Osteoblast (primary cell): ENCODE results near the gene COQ10A. TPM values are rescaled to one million over a fixed set of nuclear protein-coding genes. Genes with fewer than 3 reads are reported as not detected.
A peak's percentile ranks its signal among the peaks of the same experiment; 100 is the strongest.

Source experiments
- DNase-seq: peaks from one replicate; pipeline ENCODE4 v3.0.0; 2011; ENCODE audit warnings: low spot score, mixed read lengths; ENCODE audit not compliant: insufficient read length; ENCODE audit errors: missing footprints
- H2AFZ ChIP-seq: 2 replicates; pipeline ENCODE4 v1.6.0; 2011; ENCODE audit warnings: mild to moderate bottlenecking, low read length
- H3K27ac ChIP-seq: 2 replicates; pipeline ENCODE4 v1.5.1; 2011; ENCODE audit warnings: mild to moderate bottlenecking, low read depth, low read length, moderate library complexity
- H3K27me3 ChIP-seq: 2 replicates; pipeline ENCODE4 v1.6.0; 2012; ENCODE audit warnings: mild to moderate bottlenecking, control low read depth, inconsistent platforms, low read length, moderate library complexity; ENCODE audit not compliant: insufficient read depth
- H3K36me3 ChIP-seq: 2 replicates; pipeline ENCODE4 v1.5.1; 2011; ENCODE audit warnings: mild to moderate bottlenecking, low read length, control low read depth, moderate library complexity; ENCODE audit not compliant: insufficient read depth
- H3K4me1 ChIP-seq: 2 replicates; pipeline ENCODE4 v1.5.1; 2011; ENCODE audit warnings: mild to moderate bottlenecking, low read length, control low read depth, moderate library complexity; ENCODE audit not compliant: insufficient read depth
- H3K4me2 ChIP-seq: 2 replicates; pipeline ENCODE4 v1.6.0; 2011; ENCODE audit warnings: mild to moderate bottlenecking, low read length; ENCODE audit not compliant: insufficient read depth
- H3K4me3 ChIP-seq: fragments of 200-600 bp; sonication (generic); 3 replicates; pipeline ENCODE4 v1.5.1; 2012; ENCODE audit warnings: mild to moderate bottlenecking, low read length, inconsistent platforms; ENCODE audit not compliant: insufficient read depth
- H3K79me2 ChIP-seq: 2 replicates; pipeline ENCODE4 v1.6.0; 2012; ENCODE audit warnings: mild to moderate bottlenecking, low read length, control low read depth, inconsistent platforms; ENCODE audit not compliant: insufficient read depth
- H3K9me3 ChIP-seq: 2 replicates; pipeline ENCODE4 v1.5.1; 2011; ENCODE audit warnings: low read depth, low read length, control low read depth
- H4K20me1 ChIP-seq: 2 replicates; pipeline ENCODE4 v1.6.0; 2012; ENCODE audit warnings: mild to moderate bottlenecking, low read length, control low read depth; ENCODE audit not compliant: insufficient read depth
- CTCF ChIP-seq: IDR thresholded peaks from 2 replicates; pipeline ENCODE4 v1.5.1; 2011; ENCODE audit warnings: mild to moderate bottlenecking, low read depth, low read length, moderate library complexity; ENCODE audit errors: extremely low read depth
- total RNA-seq: library from RNA; depleted of rRNA; stranded (reverse); fragments of >200 nt; gene quantifications from 2 replicates; pipeline ENCODE4 v1.2.3, GENCODE V29; 2012

COQ10A gene
- total RNA-seq, 1 donor, result 10.1 TPM

GRCh38 chr12:56224954-56225353 lies 41.8 kb upstream of the COQ10A start:
- no peaks in the 10 kb centered on the region for H3K9me3 ChIP-seq
- H3K27ac ChIP-seq, result peak overlapping the region; percentile 66
- peak; percentile 58 for DNase-seq
- peak overlapping the region; percentile 87 for H3K4me3 ChIP-seq
- peaks cover 3% of the 10 kb centered on the region for H3K36me3 ChIP-seq
- TF ChIP-seq CTCF, result no peak
- H3K4me2 ChIP-seq, result peak overlapping the region; percentile 97
- no peak overlapping the region for H2AFZ ChIP-seq
- no peaks in the 10 kb centered on the region for H3K27me3 ChIP-seq
- peaks cover 15% of the 10 kb centered on the region for H3K79me2 ChIP-seq
- H4K20me1 ChIP-seq, result no peaks in the 10 kb centered on the region
- peaks cover 32% of the 10 kb centered on the region for H3K4me1 ChIP-seq

DNA sequence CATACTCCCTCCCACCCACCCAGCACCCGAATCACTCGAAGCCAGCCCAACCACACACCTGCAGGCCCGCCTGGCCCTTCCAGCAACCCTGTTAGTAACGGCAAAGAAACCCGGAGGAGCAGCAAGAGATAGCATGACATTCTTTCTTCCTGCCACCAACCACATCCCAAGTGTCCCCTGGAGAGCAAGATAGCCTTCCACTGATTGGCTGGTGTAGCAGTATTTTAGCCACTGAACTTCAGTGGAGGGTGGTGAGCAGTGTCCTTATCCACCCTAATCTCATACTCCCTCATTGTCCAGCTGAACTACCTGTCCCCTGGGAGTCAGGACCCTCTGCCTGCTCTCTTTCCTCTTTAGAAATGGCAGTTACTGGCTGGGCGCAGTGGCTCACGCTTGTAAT lies 37.7 kb upstream of the COQ10A start:
- no peak for TF ChIP-seq CTCF
- Histone ChIP-seq H3K79me2 (peaks cover 5% of the 10 kb centered on the region), H3K4me3 (no peak overlapping the region), H2AFZ (no peak overlapping the region), H3K4me2 (no peak overlapping the region), H3K36me3 (peaks cover 3% of the 10 kb centered on the region), H3K9me3 (no peaks in the 10 kb centered on the region), H3K4me1 (peaks cover 11% of the 10 kb centered on the region), H3K27me3 (no peaks in the 10 kb centered on the region), H4K20me1 (no peaks in the 10 kb centered on the region), H3K27ac (no peak overlapping the region)
- peak; percentile 19 for DNase-seq

GRCh38 chr12:56229916-56230431 lies 36.8 kb upstream of the COQ10A start, which contains the start of gene SLC39A5:
Gene SLC39A5, plus strand, starts transcription at chr12:56230051. Its CDS starts 1,224 bp downstream, at chr12:56231275.
- Histone ChIP-seq H3K27me3 (no peaks in the 10 kb centered on the region), H2AFZ (no peak within 1 kb of the TSS), H3K36me3 (peaks cover 3% of the 10 kb centered on the region), H3K4me3 (no peak within 1 kb of the TSS), H3K79me2 (no peaks in the 10 kb centered on the region), H3K9me3 (no peaks in the 10 kb centered on the region), H3K4me2 (no peak within 1 kb of the TSS), H3K27ac (no peak within 1 kb of the TSS), H4K20me1 (no peaks in the 10 kb centered on the region), H3K4me1 (peaks cover 5% of the 10 kb centered on the region)
- DNase-seq, result peak; percentile 55
- TF ChIP-seq CTCF, result no peak

DNA sequence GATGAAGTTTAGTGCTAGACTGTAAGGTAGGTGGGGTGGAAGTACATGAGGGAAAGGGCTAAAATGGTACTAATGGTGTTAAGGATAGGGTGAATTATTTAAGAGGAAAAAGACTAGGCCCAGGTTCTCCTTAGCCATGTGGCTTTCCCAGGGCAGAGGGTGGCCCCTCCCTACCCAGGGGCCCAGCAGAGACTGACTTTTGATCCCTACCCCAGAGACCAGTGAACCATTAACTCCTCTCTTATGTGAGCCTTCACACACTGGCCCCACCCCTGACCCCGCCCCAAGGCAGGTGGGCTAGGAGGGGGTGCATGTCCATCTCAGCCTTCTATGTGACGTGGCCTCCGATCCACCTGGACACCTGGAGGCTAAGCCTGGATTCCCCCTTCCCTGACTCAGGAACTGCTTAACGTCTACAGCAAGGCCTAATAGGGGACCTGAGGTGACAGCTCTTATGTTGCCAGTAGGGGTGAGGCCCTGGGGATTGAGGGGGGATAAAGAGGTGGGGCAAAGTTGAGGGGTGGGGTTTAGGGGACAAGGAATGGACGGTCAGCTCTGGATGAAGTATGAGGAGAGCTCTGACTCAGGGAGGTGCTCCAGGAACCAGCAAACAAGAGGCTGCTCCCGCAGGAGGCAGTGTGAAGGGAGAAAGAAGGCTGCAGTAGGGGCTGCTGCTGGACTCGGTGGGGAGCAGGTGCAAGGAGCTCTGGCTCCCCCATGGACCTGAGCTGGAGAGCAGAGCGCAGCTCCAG lies 36.1 kb upstream of the COQ10A start:
- TF ChIP-seq CTCF, result no peak
- no peaks in the 10 kb centered on the region for H3K79me2 ChIP-seq
- H3K4me2 ChIP-seq, result no peak overlapping the region
- peaks cover 3% of the 10 kb centered on the region for H3K36me3 ChIP-seq
- H4K20me1 ChIP-seq, result no peaks in the 10 kb centered on the region
- peak; percentile 72 for DNase-seq
- no peak overlapping the region for H3K27ac ChIP-seq
- no peak overlapping the region for H2AFZ ChIP-seq
- no peaks in the 10 kb centered on the region for H3K27me3 ChIP-seq
- H3K4me3 ChIP-seq, result no peak overlapping the region
- no peaks in the 10 kb centered on the region for H3K4me1 ChIP-seq
- no peaks in the 10 kb centered on the region for H3K9me3 ChIP-seq
